ENCODE measurements around the gene ARHGEF16.

ARHGEF16 gene

GRCh38 chr1:3459940-3460671 lies 5.6 kb downstream of the ARHGEF16 start:
- peaks cover 94% of the 10 kb centered on the region for H3K27me3 ChIP-seq (ENCODE audit: insufficient read depth, low read depth)
- no peak overlapping the region for H3K4me3 ChIP-seq (IDR thresholded peaks at IDR 0.05; ENCODE audit: insufficient read depth, low read depth, low read length)
- no peak overlapping the region for H3K9ac ChIP-seq
- H3K4me2 ChIP-seq, result no peak overlapping the region
- H3K27ac ChIP-seq, result no peak overlapping the region
- H3K4me1 ChIP-seq (ENCODE audit: low read depth, poor library complexity, severe bottlenecking), result no peaks in the 10 kb centered on the region
- no peaks in the 10 kb centered on the region for H3K79me2 ChIP-seq (ENCODE audit: insufficient read depth, low read depth)
- H4K20me1 ChIP-seq (ENCODE audit: insufficient read depth), result no peaks in the 10 kb centered on the region
- no peak overlapping the region for H2AFZ ChIP-seq (ENCODE audit: low read depth)
- no peaks in the 10 kb centered on the region for H3K36me3 ChIP-seq (ENCODE audit: insufficient read depth)
- TF ChIP-seq CTCF (conservative IDR thresholded peaks at IDR 0.05; ENCODE audit: low read depth, low read length), result no peak

GRCh38 chr1:3460672-3461131 lies 6.2 kb downstream of the ARHGEF16 start:
- Histone ChIP-seq H3K36me3 (ENCODE audit: insufficient read depth) (no peaks in the 10 kb centered on the region), H3K27ac (no peak overlapping the region), H2AFZ (ENCODE audit: low read depth) (no peak overlapping the region), H3K4me3 (IDR thresholded peaks at IDR 0.05; ENCODE audit: insufficient read depth, low read depth, low read length) (no peak overlapping the region), H3K4me2 (no peak overlapping the region), H3K4me1 (ENCODE audit: low read depth, poor library complexity, severe bottlenecking) (no peaks in the 10 kb centered on the region), H4K20me1 (ENCODE audit: insufficient read depth) (no peaks in the 10 kb centered on the region), H3K27me3 (ENCODE audit: insufficient read depth, low read depth) (peaks cover 94% of the 10 kb centered on the region), H3K9ac (no peak overlapping the region), H3K79me2 (ENCODE audit: insufficient read depth, low read depth) (no peaks in the 10 kb centered on the region)
- no peak for TF ChIP-seq CTCF (conservative IDR thresholded peaks at IDR 0.05; ENCODE audit: low read depth, low read length)

GRCh38 chr1:3461238-3461933 lies 6.9 kb downstream of the ARHGEF16 start:
- H3K4me2 ChIP-seq, result no peak overlapping the region
- no peak overlapping the region for H2AFZ ChIP-seq (ENCODE audit: low read depth)
- TF ChIP-seq CTCF (conservative IDR thresholded peaks at IDR 0.05; ENCODE audit: low read depth, low read length), result no peak
- no peak overlapping the region for H3K9ac ChIP-seq
- no peaks in the 10 kb centered on the region for H3K79me2 ChIP-seq (ENCODE audit: insufficient read depth, low read depth)
- H3K36me3 ChIP-seq (ENCODE audit: insufficient read depth), result no peaks in the 10 kb centered on the region
- no peak overlapping the region for H3K4me3 ChIP-seq (IDR thresholded peaks at IDR 0.05; ENCODE audit: insufficient read depth, low read depth, low read length)
- peaks cover 95% of the 10 kb centered on the region for H3K27me3 ChIP-seq (ENCODE audit: insufficient read depth, low read depth)
- H4K20me1 ChIP-seq (ENCODE audit: insufficient read depth), result no peaks in the 10 kb centered on the region
- no peak overlapping the region for H3K27ac ChIP-seq
- no peaks in the 10 kb centered on the region for H3K4me1 ChIP-seq (ENCODE audit: low read depth, poor library complexity, severe bottlenecking)

DNA sequence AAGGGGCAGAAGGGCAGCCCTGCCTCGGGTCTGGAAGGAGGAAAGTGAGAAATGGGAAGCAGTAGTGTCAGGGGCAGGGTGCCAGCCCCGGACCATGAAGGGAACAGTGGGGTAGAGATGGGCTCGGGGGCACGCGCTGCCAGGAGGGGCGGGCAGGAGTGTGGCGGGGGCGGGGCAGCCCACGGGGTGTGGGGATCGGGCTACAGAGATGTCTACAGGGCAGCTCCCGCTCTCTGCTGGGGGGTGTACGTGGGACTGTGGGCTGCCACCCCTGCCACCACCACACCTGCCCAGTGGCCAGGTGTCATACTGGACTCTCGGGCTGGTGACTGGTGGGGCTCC lies 7.4 kb downstream of the ARHGEF16 start:
- Histone ChIP-seq H3K36me3 (ENCODE audit: insufficient read depth) (no peaks in the 10 kb centered on the region), H3K27me3 (ENCODE audit: insufficient read depth, low read depth) (peaks cover 95% of the 10 kb centered on the region)

More for the DNA sequence above, 7.4 kb downstream of the ARHGEF16 start:
- no peaks in the 10 kb centered on the region for H3K4me1 ChIP-seq (ENCODE audit: low read depth, poor library complexity, severe bottlenecking)
- H3K4me2 ChIP-seq, result no peak overlapping the region
- no peak overlapping the region for H2AFZ ChIP-seq (ENCODE audit: low read depth)
- H3K9ac ChIP-seq, result no peak overlapping the region
- H4K20me1 ChIP-seq (ENCODE audit: insufficient read depth), result no peaks in the 10 kb centered on the region
- no peaks in the 10 kb centered on the region for H3K79me2 ChIP-seq (ENCODE audit: insufficient read depth, low read depth)
- no peak overlapping the region for H3K4me3 ChIP-seq (IDR thresholded peaks at IDR 0.05; ENCODE audit: insufficient read depth, low read depth, low read length)
- no peak overlapping the region for H3K27ac ChIP-seq
- no peak for TF ChIP-seq CTCF (conservative IDR thresholded peaks at IDR 0.05; ENCODE audit: low read depth, low read length)
